Esophagus (tissue), 2 donors: ENCODE results near the gene C1orf210. TPM values are rescaled to one million over a fixed set of nuclear protein-coding genes. Genes with fewer than 3 reads are reported as not detected.
A peak's percentile ranks its signal among the peaks of the same experiment; 100 is the strongest.

Experiments used
- H3K27ac ChIP-seq, 2 donors: one replicate each; pipeline ENCODE4 v1.5.1; 2013; ENCODE audit warnings: low read depth in 2 of 2, mild to moderate bottlenecking in 2 of 2, inconsistent platforms in 1 of 2, low read length in 1 of 2, moderate library complexity in 1 of 2
- H3K27me3 ChIP-seq, 2 donors: one replicate each; pipeline ENCODE4 v1.6.1; 2013; ENCODE audit warnings: low read length in 2 of 2, control low read depth in 1 of 2, mild to moderate bottlenecking in 1 of 2; ENCODE audit not compliant: insufficient read depth in 2 of 2, control insufficient read depth in 1 of 2
- H3K36me3 ChIP-seq, 2 donors: one replicate each; pipeline ENCODE4 v1.6.1; 2013; ENCODE audit warnings: low read length in 1 of 2; ENCODE audit not compliant: control insufficient read depth in 2 of 2, insufficient read depth in 2 of 2
- H3K4me1 ChIP-seq, 2 donors: one replicate each; pipeline ENCODE4 v1.6.1; 2013; ENCODE audit warnings: low read length in 1 of 2; ENCODE audit not compliant: control insufficient read depth in 2 of 2, insufficient read depth in 2 of 2
- H3K4me3 ChIP-seq, 2 donors: one replicate each; pipeline ENCODE4 v1.5.1; 2013; ENCODE audit warnings: low read length in 2 of 2, mild to moderate bottlenecking in 2 of 2, low read depth in 1 of 2, moderate library complexity in 1 of 2
- H3K9me3 ChIP-seq, 2 donors: one replicate each; pipeline ENCODE4 v1.6.1; 2013; ENCODE audit warnings: mild to moderate bottlenecking in 2 of 2, low read depth in 1 of 2, low read length in 1 of 2, moderate library complexity in 1 of 2; ENCODE audit not compliant: control insufficient read depth in 2 of 2, insufficient read depth in 1 of 2
- WGBS, 2 donors: extraction: QIAGEN DNeasy Blood & Tissue Kit; methylation state at CpG; one replicate each; pipeline ENCODE4 v1.1.7; 2013; 5-methylcytosine and 5-hydroxymethylcytosine counted together
- polyA plus RNA-seq, 2 donors: library from polyadenylated mRNA; stranded (reverse); fragments of 200-250 nt; gene quantifications; one replicate each; pipeline ENCODE4 v1.2.3, GENCODE V29; 2013
- donor health status: healthy with polysubstance abuse.
- donor health status: Bipolar disorder and iron deficiency.

C1orf210 gene
- polyA plus RNA-seq, 2 donors = 9.1 to 16.7 TPM

DNA sequence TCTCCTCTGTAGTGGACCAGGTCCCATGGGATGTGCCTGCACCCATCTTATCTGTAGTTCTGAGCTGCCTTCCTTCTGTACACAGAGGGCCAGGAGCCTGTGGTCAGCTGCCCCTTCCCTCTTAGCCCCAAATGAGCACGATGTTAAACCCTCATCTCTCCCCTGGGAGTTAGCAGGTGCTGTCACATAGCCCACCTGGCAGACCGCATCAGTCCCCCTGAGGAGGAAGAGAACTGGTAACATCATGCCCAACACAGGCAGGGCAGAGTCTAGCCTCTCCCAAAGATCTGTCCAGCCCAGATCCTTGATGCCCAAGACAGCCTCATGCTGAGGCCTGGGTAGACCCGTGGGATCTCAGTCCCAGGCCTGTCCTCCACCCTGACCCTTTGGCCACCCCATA is 20.1 kb upstream of the C1orf210 start:
- H3K27ac ChIP-seq = no peak overlapping the region
- WGBS, 2 donors = 73 to 74% methylated on average over 3 of the region's 3 CpGs
- no peaks in the 10 kb centered on the region for H3K9me3 ChIP-seq
- H3K4me3 ChIP-seq = no peak overlapping the region
- H3K36me3 ChIP-seq = peaks cover 0 to 2% of the 10 kb centered on the region in 2 donors
- no peaks in the 10 kb centered on the region for H3K27me3 ChIP-seq
- peaks cover 2 to 8% of the 10 kb centered on the region in 2 donors for H3K4me1 ChIP-seq

DNA sequence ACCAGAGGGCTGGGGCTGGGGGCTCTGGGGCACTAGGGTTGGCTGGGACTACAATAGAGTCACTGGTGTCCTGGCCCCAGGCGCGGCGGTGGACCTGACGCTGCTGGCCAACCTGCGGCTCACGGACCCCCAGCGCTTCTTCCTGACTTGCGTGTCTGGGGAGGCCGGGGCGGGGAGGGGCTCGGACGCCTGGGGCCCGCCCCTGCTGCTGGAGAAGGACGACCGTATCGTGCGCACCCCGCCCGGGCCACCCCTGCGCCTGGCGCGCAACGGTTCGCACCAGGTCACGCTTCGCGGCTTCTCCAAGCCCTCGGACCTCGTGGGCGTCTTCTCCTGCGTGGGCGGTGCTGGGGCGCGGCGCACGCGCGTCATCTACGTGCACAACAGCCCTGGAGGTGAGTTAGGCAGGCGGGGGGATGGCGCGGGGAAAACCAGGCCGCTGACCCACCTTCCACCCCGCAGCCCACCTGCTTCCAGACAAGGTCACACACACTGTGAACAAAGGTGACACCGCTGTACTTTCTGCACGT is 19.5 kb upstream of the C1orf210 start:
- no peak overlapping the region for H3K27ac ChIP-seq
- H3K9me3 ChIP-seq = no peaks in the 10 kb centered on the region
- H3K36me3 ChIP-seq = peaks cover 0 to 2% of the 10 kb centered on the region in 2 donors
- peaks cover 2 to 8% of the 10 kb centered on the region in 2 donors for H3K4me1 ChIP-seq
- 89% methylated on average over 37 to 46 of the region's 46 CpGs for WGBS, 2 donors
- no peak overlapping the region for H3K4me3 ChIP-seq
- H3K27me3 ChIP-seq = no peaks in the 10 kb centered on the region

DNA sequence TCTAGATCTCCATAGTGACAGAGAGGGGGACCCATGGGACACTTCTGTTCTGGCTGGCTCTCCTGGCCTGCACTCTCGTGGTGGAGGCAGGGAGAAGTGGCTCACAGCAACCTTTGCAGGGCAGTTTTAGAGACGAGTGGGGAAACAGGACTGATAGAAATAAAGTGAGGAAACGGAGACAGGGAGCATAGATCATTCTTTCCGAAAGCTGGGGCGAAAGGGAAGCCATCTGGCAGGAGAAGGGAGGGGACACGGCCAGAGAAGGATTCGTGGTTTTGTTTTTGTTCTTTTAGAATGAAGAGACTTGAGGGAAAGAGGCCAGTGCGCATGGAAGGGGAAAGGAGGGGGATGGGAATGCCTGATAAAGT is 18.9 kb upstream of the C1orf210 start:
- Histone ChIP-seq H3K4me3 (no peak overlapping the region), H3K27me3 (no peaks in the 10 kb centered on the region), H3K4me1 (peaks cover 2 to 8% of the 10 kb centered on the region in 2 donors), H3K27ac (no peak overlapping the region), H3K9me3 (no peaks in the 10 kb centered on the region), H3K36me3 (peaks cover 0 to 2% of the 10 kb centered on the region in 2 donors)
- 34 to 53% methylated on average over 8 of the region's 8 CpGs for WGBS, 2 donors

DNA sequence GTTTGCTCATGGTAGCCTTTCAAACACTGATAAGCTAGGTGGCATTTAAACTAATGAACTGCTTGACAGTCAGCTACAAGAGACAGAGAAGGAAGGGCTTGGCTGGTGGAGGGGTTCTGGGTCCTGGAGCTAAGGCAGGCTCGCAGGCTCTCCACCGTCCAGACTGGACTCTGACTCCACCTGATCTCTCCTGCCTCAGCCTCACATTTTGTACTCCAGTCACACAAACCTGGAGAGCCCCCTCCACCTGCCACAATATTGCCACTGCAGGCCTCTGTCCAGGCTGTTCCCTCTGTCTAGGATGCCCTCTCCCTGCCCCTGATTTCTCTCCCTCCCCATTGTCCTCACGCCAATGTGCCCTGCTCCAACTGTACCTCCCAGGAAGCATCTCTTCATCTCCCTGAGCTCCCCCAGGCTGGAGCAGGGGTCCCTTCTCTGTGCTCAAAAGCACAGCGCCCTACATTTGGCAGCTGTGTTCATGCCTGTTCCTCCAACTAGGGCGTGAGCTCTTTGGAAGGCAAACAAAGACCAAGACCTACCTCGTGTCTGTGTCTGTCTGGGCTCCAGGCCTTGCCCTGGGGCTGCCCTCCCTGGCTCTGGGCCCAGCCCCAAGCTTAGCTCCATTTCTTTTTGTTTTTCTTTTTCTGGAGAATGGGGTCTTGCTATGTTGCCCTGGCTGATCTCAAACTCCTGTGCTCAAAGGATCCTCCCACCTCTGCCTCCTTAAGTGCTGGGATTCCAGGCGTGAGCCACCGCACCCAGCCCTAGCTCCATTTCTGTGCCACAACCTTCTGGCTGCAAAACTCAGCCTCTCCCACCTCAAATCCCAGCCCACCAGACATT is 18.3 kb upstream of the C1orf210 start:
- Histone ChIP-seq H3K4me3 (no peak overlapping the region), H3K27ac (no peak overlapping the region), H3K4me1 (peaks cover 2 to 8% of the 10 kb centered on the region in 2 donors), H3K9me3 (no peaks in the 10 kb centered on the region), H3K36me3 (peaks cover 0 to 2% of the 10 kb centered on the region in 2 donors), H3K27me3 (no peaks in the 10 kb centered on the region)
- 60 to 66% methylated on average over 8 of the region's 8 CpGs for WGBS, 2 donors

DNA sequence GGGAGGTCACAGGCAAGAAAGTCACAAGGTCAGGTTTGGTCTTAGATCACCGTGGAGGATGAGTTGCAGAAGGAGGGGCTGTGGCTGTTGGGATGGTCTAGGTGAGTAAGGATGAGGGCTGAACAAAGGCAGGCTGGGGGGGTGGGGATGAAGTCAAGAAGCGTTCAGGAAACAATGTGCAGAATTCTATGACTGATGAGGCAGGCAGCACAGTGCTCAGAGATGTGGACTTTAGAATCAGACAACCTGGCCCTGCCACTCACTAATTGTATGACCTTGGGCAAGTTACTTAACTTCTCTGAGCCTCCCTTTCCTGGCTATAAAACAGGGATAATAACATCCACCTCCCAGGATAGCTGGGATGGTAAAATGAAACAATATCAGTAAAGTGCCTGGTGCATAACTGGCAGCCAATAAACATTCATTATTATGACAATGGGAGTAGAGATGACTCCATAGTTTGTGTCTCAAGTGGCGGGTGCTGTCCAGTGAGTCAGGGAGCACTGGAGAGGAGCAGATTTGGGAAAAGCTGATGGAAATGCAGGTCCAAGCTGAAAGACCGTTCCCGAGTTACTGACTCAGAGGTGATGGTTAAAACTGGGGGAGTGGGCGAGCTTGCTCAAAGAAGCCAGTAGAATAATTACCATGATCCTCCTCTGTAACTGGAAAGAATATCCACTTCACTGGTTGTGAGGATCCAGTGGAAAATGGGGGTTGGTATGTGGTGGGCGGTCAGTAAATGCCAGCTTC is 17.5 kb upstream of the C1orf210 start:
- 72 to 73% methylated on average over 7 of the region's 7 CpGs for WGBS, 2 donors
- Histone ChIP-seq H3K4me3 (no peak overlapping the region), H3K27ac (no peak overlapping the region), H3K36me3 (peaks cover 0 to 2% of the 10 kb centered on the region in 2 donors), H3K4me1 (peaks cover 2 to 8% of the 10 kb centered on the region in 2 donors), H3K27me3 (no peaks in the 10 kb centered on the region), H3K9me3 (no peaks in the 10 kb centered on the region)

DNA sequence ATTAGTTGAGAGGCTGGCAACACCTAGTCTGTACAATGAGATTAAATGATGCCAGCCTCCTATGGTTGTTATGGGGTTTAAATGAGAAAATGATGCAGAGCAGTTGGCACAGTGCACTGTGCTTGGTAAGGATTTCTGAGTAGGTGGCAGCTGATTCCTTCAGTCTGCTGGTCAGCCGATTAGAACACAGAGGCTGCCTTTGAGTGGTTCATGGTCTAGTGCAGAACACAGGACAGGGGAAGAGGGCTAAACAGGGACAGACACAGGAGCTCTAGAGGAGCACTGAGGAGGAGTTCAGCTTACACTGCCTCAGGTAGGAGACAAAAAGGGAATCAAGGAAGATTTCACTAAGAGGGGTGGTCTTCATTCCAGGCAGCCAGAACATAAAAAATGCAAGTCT is 16.8 kb upstream of the C1orf210 start:
- Histone ChIP-seq H3K9me3 (no peaks in the 10 kb centered on the region), H3K27ac (no peak overlapping the region), H3K4me1 (peaks cover 2 to 8% of the 10 kb centered on the region in 2 donors), H3K27me3 (no peaks in the 10 kb centered on the region), H3K36me3 (peaks cover 0 to 2% of the 10 kb centered on the region in 2 donors), H3K4me3 (no peak overlapping the region)
- WGBS, 2 donors = 74 to 85% methylated on average over 1 of the region's 1 CpG

DNA sequence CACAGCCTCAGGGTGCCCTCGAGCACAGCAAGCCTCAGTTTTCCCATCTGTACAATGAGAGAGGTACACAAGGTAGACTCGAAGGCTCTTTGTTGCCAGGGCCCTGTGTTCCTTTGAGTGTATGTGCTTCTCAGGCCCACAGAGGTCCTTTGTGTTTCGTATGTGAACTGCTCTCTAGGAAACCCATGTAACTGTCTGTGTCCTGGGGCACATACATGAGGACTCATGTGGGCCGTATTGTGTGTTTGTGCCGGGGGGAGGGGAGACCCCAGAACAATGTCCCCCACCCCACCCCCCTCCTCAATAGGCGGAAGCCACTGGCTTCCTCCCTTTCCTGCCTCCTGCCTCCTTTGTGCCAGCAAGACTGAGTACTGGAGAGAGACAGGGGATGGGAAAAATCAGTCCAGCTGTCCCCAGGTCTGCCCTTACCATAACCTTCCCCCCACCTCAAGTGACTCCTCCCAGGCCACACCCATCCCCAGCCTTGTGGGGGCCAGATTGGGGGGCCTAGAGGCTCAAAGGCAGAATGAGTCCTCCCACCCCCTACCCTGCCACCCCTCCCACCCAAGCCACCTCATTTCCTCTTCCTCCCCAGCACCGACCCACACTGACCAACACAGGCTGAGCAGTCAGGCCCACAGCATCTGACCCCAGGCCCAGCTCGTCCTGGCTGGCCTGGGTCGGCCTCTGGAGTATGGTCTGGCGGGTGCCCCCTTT is 15.2 kb upstream of the C1orf210 start, which contains the start of gene TIE1:
TSS of gene TIE1 (plus strand) at position 605 of the 717 bp plus-strand sequence. CDS start at position 695, 90 bp downstream.
- WGBS, 2 donors = 71 to 75% methylated on average over 9 to 10 of the region's 10 CpGs
- Histone ChIP-seq H3K36me3 (peaks cover 0 to under 1% of the 10 kb centered on the region in 2 donors), H3K4me3 (no peak within 1 kb of the TSS), H3K27me3 (no peaks in the 10 kb centered on the region), H3K9me3 (no peaks in the 10 kb centered on the region), H3K27ac (peak within 1 kb of the TSS in 1 of 2 donors; percentile 48), H3K4me1 (peaks cover 2 to 8% of the 10 kb centered on the region in 2 donors)

DNA sequence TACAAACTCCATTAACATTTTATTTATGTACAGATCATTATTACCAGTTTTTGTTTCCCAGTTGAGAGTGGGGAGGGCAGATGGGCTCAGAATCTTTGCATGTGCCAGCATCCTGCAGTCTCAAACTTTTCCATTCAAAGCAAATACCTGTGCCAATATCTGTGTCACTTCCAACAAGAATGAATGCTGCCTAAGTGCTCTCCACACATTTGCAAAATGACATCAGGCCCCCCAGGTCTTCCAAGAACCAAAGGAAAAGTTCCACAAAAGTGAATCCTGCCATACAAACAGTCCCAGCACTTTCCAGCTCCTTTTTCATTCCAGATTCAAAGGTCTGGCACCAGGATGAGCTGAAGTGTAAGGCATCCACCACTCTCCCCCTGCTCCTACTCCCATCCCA is 13.7 kb upstream of the C1orf210 start:
- Histone ChIP-seq H3K9me3 (no peaks in the 10 kb centered on the region), H3K27ac (no peak overlapping the region), H3K4me1 (peaks cover 2 to 6% of the 10 kb centered on the region in 2 donors), H3K4me3 (no peak overlapping the region), H3K27me3 (no peaks in the 10 kb centered on the region), H3K36me3 (no peaks in the 10 kb centered on the region)

DNA sequence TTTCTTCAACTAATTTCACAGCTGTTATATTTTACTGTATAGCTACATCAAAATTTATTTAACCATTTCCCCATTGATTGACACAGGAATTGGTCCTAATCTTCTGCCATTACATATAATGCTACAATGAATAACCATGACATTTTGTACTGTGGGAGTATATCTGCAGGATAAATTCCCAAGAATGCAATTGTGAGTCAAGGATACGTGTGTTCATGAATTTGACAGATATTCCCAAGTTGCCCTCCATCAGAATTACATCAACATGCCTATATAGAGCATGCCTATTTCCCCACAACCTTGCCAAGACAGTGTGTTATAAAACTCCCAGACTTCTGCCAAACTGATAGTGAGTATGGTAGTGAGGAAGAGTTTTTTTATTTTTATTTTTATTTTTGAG is 12.7 kb upstream of the C1orf210 start:
- Histone ChIP-seq H3K27me3 (no peaks in the 10 kb centered on the region), H3K4me3 (no peak overlapping the region), H3K27ac (no peak overlapping the region), H3K4me1 (peaks cover 0 to 6% of the 10 kb centered on the region in 2 donors), H3K36me3 (no peaks in the 10 kb centered on the region), H3K9me3 (no peaks in the 10 kb centered on the region)
- WGBS, 2 donors = 82 to 86% methylated on average over 1 of the region's 1 CpG
